Upper lobe of right lung (tissue), 1 donor: ENCODE results near the gene NCEH1. TPM values are rescaled to one million over a fixed set of nuclear protein-coding genes. Genes with fewer than 3 reads are reported as not detected.
A peak's percentile ranks its signal among the peaks of the same experiment; 100 is the strongest.

Experiments used
- ATAC-seq: fragments of 200-7000 bp; cut with Tn5 transposase; one replicate; pipeline ENCODE4 v1.9.1; 2020; ENCODE audit warnings: mild to moderate bottlenecking, moderate library complexity
- DNase-seq: peaks from one replicate; pipeline ENCODE4 v3.0.0-alpha.2; 2020
- H3K27ac ChIP-seq: fragments of 200-600 bp; one replicate; pipeline ENCODE4 v1.8.0; 2022
- H3K27me3 ChIP-seq: fragments of 200-600 bp; one replicate; pipeline ENCODE4 v1.8.0; 2022; ENCODE audit warnings: mild to moderate bottlenecking
- H3K36me3 ChIP-seq: fragments of 200-600 bp; one replicate; pipeline ENCODE4 v1.8.0; 2022
- H3K4me1 ChIP-seq: fragments of 200-600 bp; one replicate; pipeline ENCODE4 v1.8.0; 2022
- H3K4me3 ChIP-seq: fragments of 200-600 bp; one replicate; pipeline ENCODE4 v1.8.0; 2022; ENCODE audit warnings: mild to moderate bottlenecking
- H3K9me3 ChIP-seq: fragments of 200-600 bp; one replicate; pipeline ENCODE4 v1.8.0; 2022
- intact Hi-C: fragments of 100-400 bp; cut with DNase I; formaldehyde crosslinking; loops from one replicate; pipeline ENCODE4 v1.11.0; 2022
- total RNA-seq: library from RNA; stranded (reverse); fragmentation: NEBNext Ultra II Directional; extraction: Animal tissue kit (Norgen Biotek cat#: 25700); gene quantifications from one replicate; pipeline ENCODE4 v1.2.1, GENCODE V29; 2021
- TF ChIP-seq, protein P1 (sequence below): fragments of 200-600 bp; IDR thresholded peaks from one replicate; pipeline ENCODE4 v1.8.0; 2022; ENCODE audit warnings: antibody characterized with exemption
- donor health status: DM: no; HTN: yes; CAD: no; lungs with severe emphysema.

Gene NCEH1
- total RNA-seq, 1 donor from 2014 or later = 62.1 TPM

DNA sequence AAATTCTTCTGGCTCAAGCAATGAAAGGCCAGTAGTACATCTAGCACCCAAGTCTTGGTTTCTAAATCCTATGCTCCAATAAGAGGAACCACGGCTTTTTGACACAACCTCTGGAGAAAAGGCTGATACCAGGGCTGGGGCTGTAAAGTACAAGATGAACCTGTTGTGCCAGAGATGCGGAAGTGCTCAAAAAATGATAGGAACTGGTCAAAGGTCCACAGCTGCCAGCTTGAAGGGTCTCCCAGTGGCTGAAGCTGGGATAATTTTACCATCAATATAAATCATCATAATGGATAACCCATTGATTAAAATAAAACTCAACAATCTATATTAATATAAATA is 558 bp upstream of the NCEH1 start:
- H3K36me3 ChIP-seq = no peaks in the 10 kb centered on the region
- TF ChIP-seq, protein P1, sequence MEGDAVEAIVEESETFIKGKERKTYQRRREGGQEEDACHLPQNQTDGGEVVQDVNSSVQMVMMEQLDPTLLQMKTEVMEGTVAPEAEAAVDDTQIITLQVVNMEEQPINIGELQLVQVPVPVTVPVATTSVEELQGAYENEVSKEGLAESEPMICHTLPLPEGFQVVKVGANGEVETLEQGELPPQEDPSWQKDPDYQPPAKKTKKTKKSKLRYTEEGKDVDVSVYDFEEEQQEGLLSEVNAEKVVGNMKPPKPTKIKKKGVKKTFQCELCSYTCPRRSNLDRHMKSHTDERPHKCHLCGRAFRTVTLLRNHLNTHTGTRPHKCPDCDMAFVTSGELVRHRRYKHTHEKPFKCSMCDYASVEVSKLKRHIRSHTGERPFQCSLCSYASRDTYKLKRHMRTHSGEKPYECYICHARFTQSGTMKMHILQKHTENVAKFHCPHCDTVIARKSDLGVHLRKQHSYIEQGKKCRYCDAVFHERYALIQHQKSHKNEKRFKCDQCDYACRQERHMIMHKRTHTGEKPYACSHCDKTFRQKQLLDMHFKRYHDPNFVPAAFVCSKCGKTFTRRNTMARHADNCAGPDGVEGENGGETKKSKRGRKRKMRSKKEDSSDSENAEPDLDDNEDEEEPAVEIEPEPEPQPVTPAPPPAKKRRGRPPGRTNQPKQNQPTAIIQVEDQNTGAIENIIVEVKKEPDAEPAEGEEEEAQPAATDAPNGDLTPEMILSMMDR = no peak
- H3K4me1 ChIP-seq = peaks cover 7% of the 10 kb centered on the region
- ATAC-seq (peak; percentile 25), DNase-seq (no peak)
- no peaks in the 10 kb centered on the region for H3K9me3 ChIP-seq
- intact Hi-C loops = no loop called here
- peak overlapping the region; percentile 88 for H3K4me3 ChIP-seq
- H3K27me3 ChIP-seq = no peaks in the 10 kb centered on the region
- peak overlapping the region; percentile 91 for H3K27ac ChIP-seq

DNA sequence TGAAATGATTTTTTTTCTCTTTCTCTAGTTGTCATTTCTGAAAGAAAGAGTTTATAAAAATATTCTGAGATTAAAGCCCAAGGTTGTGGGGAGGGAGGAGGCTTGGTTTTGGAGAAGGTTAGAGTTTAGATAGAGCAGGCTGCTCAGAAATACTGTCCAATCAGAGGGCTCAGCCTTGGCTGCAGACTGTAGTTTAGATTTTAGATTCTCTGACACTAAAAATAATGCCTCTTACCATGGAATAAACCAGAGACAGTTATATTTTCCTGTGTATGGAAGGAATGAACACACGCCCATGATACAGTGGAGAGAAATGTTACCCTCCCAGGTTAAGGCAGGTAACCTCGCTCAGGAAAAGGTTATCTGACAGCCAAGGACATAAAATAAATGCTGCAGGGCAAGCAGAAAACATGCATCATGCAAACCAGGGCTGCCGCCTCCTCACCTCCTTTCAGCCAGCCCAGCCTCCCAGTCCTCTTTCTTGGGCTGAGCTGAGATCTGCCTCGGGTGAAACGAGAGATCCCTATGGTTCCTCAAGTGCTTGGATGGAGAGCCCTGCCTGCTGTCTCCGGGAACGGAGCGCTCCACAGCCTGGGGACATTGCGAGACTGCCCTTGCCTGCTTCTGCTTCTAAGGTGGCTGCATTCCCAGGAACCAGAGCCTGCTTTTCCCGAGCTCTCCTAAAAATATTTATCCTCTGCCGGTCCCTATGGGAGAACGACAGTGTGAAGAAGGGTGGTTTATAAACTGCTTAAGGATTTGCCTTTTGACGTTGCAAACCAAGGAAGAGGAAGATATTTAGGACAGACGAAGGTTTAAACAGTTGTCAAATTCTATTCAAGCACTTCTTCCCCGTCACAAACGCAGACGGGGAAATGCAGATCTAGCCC is 848 bp downstream of the NCEH1 start:
- intact Hi-C loops = loop anchor here (5.0 kb wide), 1 partner anchor 223 kb away; no protein-coding TSS in a partner anchor
- H3K27ac ChIP-seq = peak overlapping the region; percentile 91
- DNase-seq (peak; percentile 69), ATAC-seq (peak; percentile 57)
- peaks cover 7% of the 10 kb centered on the region for H3K4me1 ChIP-seq
- no peaks in the 10 kb centered on the region for H3K9me3 ChIP-seq
- no peaks in the 10 kb centered on the region for H3K36me3 ChIP-seq
- peak overlapping the region; percentile 88 for H3K4me3 ChIP-seq
- no peaks in the 10 kb centered on the region for H3K27me3 ChIP-seq
- TF ChIP-seq, protein P1 = no peak

DNA sequence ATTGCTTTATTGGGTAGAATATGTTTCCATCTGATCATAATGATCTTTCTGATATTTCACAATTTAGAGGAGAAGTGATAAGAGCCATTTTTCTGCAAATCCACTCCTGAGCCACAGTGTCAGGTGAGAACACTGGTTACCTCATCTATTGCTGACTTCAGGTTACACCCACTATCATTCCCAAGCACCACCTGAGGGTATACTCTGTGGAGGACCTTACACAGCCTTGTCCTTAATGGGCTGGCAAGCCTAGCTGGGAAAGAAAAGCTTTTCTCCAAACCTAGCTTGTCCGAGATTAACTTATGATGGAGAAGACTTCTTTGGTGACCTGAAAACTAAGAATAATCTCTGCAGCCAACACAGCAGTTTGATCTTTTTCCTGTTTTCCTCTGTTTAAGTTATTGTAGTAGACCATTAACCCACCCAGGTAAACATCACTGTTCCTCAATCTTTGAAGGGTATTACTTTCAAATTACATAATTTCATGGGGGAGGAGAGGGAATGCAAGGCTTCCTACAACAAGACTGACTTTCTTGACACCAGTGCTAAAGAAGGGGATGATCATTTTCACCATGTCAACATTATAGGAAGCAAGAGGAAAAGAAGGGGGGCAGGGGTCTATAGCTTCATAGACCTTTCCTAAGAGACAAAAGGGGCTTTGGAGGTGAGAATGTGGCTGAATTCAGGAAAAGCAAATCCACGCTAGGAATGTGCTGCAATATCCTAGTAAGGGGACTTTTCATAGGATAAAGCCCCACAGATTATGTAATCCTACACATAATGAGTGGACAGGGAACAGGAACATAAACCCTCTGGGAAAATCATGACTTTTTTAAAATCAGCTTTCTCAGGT is 1.7 kb downstream of the NCEH1 start:
- intact Hi-C loops = loop anchor here (5.0 kb wide), 1 partner anchor 222 kb away; no protein-coding TSS in a partner anchor
- DNase-seq (no peak), ATAC-seq (no peak)
- TF ChIP-seq, protein P1 = no peak
- Histone ChIP-seq H3K27me3 (no peaks in the 10 kb centered on the region), H3K27ac (peak overlapping the region; percentile 91), H3K4me3 (peak overlapping the region; percentile 88), H3K4me1 (peaks cover 7% of the 10 kb centered on the region), H3K36me3 (no peaks in the 10 kb centered on the region), H3K9me3 (no peaks in the 10 kb centered on the region)

DNA sequence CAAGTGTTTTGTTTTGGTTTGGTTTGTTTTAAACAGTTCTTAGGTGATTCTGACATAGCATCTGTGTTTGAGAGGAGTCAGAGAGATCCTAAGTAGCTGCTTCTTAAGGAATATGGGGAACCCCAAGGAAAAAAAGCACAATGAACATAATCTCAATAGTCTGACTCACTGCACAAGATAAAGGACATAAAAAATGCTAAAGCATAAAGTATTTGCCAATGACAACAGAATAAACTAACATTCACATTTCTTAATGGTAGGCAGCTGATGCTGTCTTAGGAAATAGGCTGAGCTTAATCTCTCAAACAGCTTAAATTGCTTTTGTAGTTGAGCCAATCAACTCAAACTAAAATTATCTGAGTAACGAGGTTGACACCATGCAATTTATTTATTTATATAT is 2.9 kb downstream of the NCEH1 start:
- intact Hi-C loops = loop anchor here (5.0 kb wide), 1 partner anchor 221 kb away; no protein-coding TSS in a partner anchor
- Histone ChIP-seq H3K9me3 (no peaks in the 10 kb centered on the region), H3K36me3 (no peaks in the 10 kb centered on the region), H3K4me1 (peaks cover 7% of the 10 kb centered on the region), H3K27me3 (no peaks in the 10 kb centered on the region), H3K4me3 (no peak overlapping the region), H3K27ac (no peak overlapping the region)
- ATAC-seq = no peak
- TF ChIP-seq, protein P1 = no peak
- DNase-seq = no peak

DNA sequence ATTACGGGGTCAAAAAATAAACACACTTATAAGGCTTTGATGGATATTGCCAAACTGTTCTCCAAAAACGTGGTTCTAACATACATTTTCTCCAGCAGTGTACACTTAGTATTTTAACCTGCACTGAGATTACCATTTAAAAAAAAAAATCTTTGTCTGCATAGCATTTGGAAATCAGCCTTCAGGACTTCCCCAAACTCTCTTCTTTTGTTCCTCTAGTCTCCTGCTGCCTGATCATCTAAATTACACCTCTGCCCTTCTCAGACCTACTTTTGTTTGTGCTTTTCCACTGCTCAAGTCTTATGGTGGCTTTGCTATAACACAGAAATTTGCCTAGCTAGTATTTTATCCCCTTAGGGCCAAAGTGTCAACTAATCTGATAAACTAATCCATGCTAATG is 3.8 kb downstream of the NCEH1 start:
- TF ChIP-seq, protein P1 = no peak
- Histone ChIP-seq H3K4me3 (no peak overlapping the region), H3K9me3 (no peaks in the 10 kb centered on the region), H3K27me3 (no peaks in the 10 kb centered on the region), H3K36me3 (no peaks in the 10 kb centered on the region), H3K27ac (no peak overlapping the region), H3K4me1 (peaks cover 7% of the 10 kb centered on the region)
- no peak for ATAC-seq
- intact Hi-C loops = loop anchor here (5.0 kb wide), 1 partner anchor 220 kb away; no protein-coding TSS in a partner anchor
- DNase-seq = no peak
